ENCODE measurements around the gene KBTBD7. TPM values are rescaled to one million over a fixed set of nuclear protein-coding genes. Genes with fewer than 3 reads are reported as not detected.

Gene KBTBD7
- total RNA-seq, 2 donors from 2014 or later, result 11.7 to 15.9 TPM

DNA sequence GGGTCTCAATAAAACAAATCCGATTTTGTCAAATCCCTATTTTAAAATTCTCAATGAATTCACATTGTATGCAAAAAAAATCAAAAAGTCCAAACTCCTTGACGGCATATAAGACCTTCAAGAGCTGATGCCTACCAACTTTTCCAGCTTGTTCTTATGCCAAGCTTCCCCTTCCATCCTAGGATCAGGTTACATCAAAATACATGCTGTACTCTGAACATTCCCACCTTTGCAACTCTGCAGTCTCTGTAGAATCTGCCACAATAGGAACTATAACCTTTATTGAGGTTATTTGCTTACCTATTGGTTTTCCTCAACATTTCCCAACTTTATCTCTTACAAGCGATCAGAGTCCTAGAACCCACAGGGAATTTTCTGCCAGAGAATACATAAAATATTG lies 7.9 kb downstream of the KBTBD7 start:
- H3K4me3 ChIP-seq (ENCODE audit: low read length), result no peak overlapping the region
- no peaks in the 10 kb centered on the region for H3K27me3 Mint-ChIP-seq (ENCODE audit: insufficient read depth)
- WGBS, 2 experiments (ENCODE audit: insufficient coverage in 1 of 2, insufficient read length in 1 of 2), result 86 to 97% methylated on average over 3 of the region's 3 CpGs
- H3K4me3 Mint-ChIP-seq, result no peak overlapping the region
- H3K36me3 Mint-ChIP-seq (ENCODE audit: low read depth), result peaks cover 3% of the 10 kb centered on the region
- no peak overlapping the region for H3K27ac Mint-ChIP-seq
- no peaks in the 10 kb centered on the region for H3K4me1 ChIP-seq (ENCODE audit: control insufficient read depth, insufficient read depth, low read length)
- peaks cover 4% of the 10 kb centered on the region for H3K4me1 Mint-ChIP-seq
- no peak for DNase-seq
- TF ChIP-seq, protein P1, sequence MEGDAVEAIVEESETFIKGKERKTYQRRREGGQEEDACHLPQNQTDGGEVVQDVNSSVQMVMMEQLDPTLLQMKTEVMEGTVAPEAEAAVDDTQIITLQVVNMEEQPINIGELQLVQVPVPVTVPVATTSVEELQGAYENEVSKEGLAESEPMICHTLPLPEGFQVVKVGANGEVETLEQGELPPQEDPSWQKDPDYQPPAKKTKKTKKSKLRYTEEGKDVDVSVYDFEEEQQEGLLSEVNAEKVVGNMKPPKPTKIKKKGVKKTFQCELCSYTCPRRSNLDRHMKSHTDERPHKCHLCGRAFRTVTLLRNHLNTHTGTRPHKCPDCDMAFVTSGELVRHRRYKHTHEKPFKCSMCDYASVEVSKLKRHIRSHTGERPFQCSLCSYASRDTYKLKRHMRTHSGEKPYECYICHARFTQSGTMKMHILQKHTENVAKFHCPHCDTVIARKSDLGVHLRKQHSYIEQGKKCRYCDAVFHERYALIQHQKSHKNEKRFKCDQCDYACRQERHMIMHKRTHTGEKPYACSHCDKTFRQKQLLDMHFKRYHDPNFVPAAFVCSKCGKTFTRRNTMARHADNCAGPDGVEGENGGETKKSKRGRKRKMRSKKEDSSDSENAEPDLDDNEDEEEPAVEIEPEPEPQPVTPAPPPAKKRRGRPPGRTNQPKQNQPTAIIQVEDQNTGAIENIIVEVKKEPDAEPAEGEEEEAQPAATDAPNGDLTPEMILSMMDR (conservative IDR thresholded peaks at IDR 0.05), result no peak
- H3K9me3 ChIP-seq (ENCODE audit: control insufficient read depth, low read length), result no peaks in the 10 kb centered on the region
- no peak overlapping the region for H3K27ac ChIP-seq (ENCODE audit: low read depth, low read length)
- H3K36me3 ChIP-seq (ENCODE audit: control insufficient read depth, insufficient read depth, low read length), result no peaks in the 10 kb centered on the region
- H3K9me3 Mint-ChIP-seq, result no peaks in the 10 kb centered on the region
- no peaks in the 10 kb centered on the region for H3K27me3 ChIP-seq (ENCODE audit: control insufficient read depth, insufficient read depth, low read length, poor library complexity, severe bottlenecking)
- H3K9ac ChIP-seq (ENCODE audit: extremely low read depth, low read length, poor library complexity, severe bottlenecking), result no peak overlapping the region

DNA sequence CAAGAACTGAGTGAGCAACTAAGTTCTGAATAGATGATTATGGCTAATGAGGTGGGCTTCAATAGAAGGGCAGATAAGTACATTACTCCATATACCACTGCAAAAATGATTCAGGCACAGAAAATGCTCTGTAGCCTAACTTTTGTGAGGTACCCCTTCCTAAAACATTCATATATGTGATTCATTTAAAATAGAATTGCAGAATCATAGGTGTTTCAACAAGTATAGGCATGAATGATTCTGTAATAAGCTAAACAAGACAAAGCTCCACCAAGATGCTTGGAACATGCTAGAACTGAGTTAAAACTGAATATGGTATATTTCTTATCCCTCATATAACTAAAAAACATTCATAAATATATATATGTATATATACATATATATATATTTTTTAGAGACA lies 12.1 kb downstream of the KBTBD7 start:
- H3K27me3 ChIP-seq (ENCODE audit: control insufficient read depth, insufficient read depth, low read length, poor library complexity, severe bottlenecking), result no peaks in the 10 kb centered on the region
- H3K4me3 ChIP-seq (ENCODE audit: low read length), result no peak overlapping the region
- no peak for DNase-seq
- TF ChIP-seq, protein P1 (conservative IDR thresholded peaks at IDR 0.05), result no peak
- no peaks in the 10 kb centered on the region for H3K4me1 ChIP-seq (ENCODE audit: control insufficient read depth, insufficient read depth, low read length)
- Mint-ChIP-seq H3K27ac (no peak overlapping the region), H3K4me3 (no peak overlapping the region), H3K4me1 (no peaks in the 10 kb centered on the region), H3K36me3 (ENCODE audit: low read depth) (no peaks in the 10 kb centered on the region), H3K9me3 (peaks cover 15% of the 10 kb centered on the region), H3K27me3 (ENCODE audit: insufficient read depth) (no peaks in the 10 kb centered on the region)
- H3K9ac ChIP-seq (ENCODE audit: extremely low read depth, low read length, poor library complexity, severe bottlenecking), result no peak overlapping the region
- H3K36me3 ChIP-seq (ENCODE audit: control insufficient read depth, insufficient read depth, low read length), result no peaks in the 10 kb centered on the region
- no peaks in the 10 kb centered on the region for H3K9me3 ChIP-seq (ENCODE audit: control insufficient read depth, low read length)
- no peak overlapping the region for H3K27ac ChIP-seq (ENCODE audit: low read depth, low read length)

- no peak overlapping the region for H3K4me3 ChIP-seq (ENCODE audit: low read length)
- Mint-ChIP-seq H3K9me3 (peaks cover 40% of the 10 kb centered on the region), H3K4me3 (no peak overlapping the region), H3K4me1 (no peaks in the 10 kb centered on the region), H3K36me3 (ENCODE audit: low read depth) (peaks cover 9% of the 10 kb centered on the region), H3K27ac (no peak overlapping the region), H3K27me3 (ENCODE audit: insufficient read depth) (no peaks in the 10 kb centered on the region)
- TF ChIP-seq, protein P1 (conservative IDR thresholded peaks at IDR 0.05), result no peak
- no peak overlapping the region for H3K27ac ChIP-seq (ENCODE audit: low read depth, low read length)
- 90 to 100% methylated on average over 1 to 4 of the region's 4 CpGs for WGBS, 2 experiments (ENCODE audit: insufficient coverage in 1 of 2, insufficient read length in 1 of 2)
- H3K27me3 ChIP-seq (ENCODE audit: control insufficient read depth, insufficient read depth, low read length, poor library complexity, severe bottlenecking), result no peaks in the 10 kb centered on the region
- no peak for DNase-seq
- no peaks in the 10 kb centered on the region for H3K36me3 ChIP-seq (ENCODE audit: control insufficient read depth, insufficient read depth, low read length)
- no peak overlapping the region for H3K9ac ChIP-seq (ENCODE audit: extremely low read depth, low read length, poor library complexity, severe bottlenecking)
- no peaks in the 10 kb centered on the region for H3K4me1 ChIP-seq (ENCODE audit: control insufficient read depth, insufficient read depth, low read length)
- H3K9me3 ChIP-seq (ENCODE audit: control insufficient read depth, low read length), result peaks cover 22% of the 10 kb centered on the region
Measured at GRCh38 chr13:41179593-41180250, 14.6 kb downstream of the KBTBD7 start.

Data from endodermal cell (in vitro differentiated cells).